GM21825 (cell line): ENCODE results near the gene GOLGA5.
A peak's percentile ranks its signal among the peaks of the same experiment; 100 is the strongest.
"Not testable (repeated sequence)": the region's sequence is repeated elsewhere in the genome, so short reads cannot be mapped to it uniquely, and the experiment has no call there.

ENCODE experiments used
- ATAC-seq: cut with Tn5 transposase; IDR thresholded peaks from one replicate; pipeline ENCODE4 v1.9.1; 2021; ENCODE audit warnings: mild to moderate bottlenecking, moderate library complexity; ENCODE audit not compliant: unreplicated experiment

The GOLGA5 gene

DNA sequence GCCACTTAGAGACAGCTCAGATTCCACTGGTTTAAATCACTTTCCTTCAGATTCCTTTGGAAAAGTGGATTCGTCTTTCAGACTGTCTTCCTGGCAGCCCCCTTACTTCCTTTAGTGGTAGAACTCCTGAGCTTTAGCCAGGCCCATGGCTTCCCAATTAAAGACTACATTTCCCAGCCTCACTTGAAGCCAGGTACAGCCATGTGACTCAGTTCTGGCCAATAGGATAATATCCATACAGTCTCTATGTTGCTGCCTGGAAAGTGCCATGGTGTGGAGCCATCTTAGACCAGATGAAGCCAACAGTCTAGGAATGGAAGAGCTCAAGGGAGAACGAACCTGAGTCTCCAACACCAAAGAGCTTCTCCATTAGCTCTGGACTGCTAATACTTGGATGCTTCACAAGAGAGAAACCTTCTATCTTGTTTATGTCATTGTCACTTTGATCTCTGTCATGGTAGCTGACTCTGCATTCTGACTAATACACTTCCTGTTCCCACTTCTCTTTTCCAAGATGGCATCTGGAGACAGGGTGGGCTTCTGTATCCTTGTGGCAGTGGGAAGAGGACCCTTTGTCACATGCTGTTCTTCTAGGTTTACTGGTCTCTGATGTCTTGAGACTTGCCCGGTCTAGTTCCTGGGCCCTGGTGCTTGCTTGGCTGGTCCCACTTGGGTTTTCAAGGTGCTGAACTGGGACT lies 15.1 kb upstream of the GOLGA5 start:
- not testable (repeated sequence) for ATAC-seq

- no peak for ATAC-seq
Observed at GRCh38 chr14:92780444-92781232, 13.5 kb upstream of the GOLGA5 start.

DNA sequence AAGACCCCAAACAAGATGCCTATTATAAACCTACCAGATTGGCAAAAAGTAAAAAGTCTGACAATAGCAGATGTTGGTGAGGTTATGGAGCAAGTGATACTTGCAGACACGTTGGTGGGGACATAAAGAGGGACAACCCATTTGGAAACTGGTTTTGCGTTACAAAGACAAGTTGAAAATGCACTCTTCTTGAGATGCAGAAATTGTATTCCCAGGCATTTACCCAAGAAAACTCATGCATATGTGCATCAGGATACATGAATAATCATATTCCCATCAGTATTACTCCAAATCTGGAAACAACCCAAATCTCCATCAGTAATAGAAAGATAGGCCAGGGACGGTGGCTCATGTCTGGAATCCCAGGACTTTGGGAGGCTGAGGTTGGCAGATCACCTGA lies 12.8 kb upstream of the GOLGA5 start:
- no peak for ATAC-seq

DNA sequence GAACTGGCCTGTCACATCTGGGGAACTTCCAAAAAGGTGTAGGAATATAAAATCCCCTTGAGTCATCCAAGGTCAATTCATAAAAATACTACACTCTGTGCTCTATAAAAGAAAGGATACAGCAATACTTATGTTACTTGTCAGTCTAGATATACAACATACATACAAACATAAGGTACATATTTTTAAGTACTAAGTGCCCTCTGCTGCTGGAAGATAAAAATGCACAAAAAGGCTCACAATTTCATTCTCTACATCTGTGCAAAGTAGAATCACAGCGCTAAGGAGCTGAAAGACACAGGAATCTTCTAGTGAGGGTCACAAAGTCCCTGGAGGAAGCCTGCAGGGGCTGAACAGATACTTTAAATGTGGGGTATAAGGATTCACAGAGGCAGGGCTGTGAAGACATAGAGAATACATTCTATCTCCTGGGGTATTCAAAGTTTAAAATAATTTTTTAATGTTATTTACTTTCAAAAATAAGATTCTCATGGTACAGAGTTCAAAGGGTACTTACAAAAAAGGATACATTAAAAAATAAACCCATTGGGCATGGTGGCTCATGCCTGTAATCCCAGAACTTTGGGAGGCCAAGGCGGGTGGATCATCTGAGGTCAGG lies 10.2 kb upstream of the GOLGA5 start:
- peak; percentile 48 for ATAC-seq

DNA sequence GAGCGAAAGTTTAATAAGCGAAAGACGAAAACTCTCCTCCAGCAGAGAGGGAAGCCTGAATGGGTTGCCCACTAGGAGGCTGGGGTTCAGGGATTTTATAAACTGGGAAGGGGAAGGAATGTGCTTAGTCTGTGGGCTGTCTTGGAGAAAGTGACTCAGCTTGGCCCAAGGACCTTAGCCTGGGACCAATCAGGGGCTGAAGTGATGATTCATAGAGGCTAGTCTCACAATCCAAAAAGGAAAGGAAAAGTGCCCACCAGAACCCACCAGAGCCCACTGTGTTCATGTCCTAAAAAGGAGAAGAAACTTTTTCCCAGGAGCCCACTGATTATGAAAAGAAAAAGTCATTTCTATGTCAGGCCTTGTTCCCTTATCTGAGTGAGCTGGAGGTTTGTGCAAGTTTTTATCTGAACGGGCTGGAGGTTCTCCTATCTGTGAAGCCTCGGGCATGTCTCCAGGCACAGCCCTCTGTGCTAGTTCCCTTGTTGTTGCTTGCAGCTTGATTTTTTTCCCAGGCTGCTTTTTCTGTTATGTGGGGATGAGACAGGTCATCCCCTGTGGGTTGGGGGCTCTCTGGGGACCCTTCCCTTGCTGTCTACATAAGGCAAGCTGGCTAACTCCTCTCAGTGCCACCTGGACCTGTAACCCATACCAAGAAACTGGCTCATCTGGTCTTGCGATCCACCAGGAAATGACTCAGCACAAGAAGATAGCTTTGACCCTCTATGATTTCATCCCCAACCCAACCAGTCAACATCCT lies 8.3 kb upstream of the GOLGA5 start:
- no peak for ATAC-seq

DNA sequence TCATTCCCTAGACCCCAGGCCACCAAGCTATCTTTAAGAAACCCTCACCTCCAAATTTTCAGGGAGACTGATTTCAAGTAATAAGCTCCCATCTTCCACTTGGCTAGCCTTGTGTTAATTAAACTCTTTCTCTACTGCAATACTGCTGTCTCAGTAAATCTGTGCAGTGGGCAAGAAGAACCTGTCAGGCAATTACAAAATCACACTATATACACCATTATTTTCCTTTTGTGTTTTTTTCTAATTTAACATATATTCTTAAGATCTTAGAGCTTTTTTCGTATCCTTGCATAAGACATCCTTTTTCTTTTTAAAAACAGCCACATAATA lies 7.7 kb upstream of the GOLGA5 start:
- ATAC-seq: no peak

DNA sequence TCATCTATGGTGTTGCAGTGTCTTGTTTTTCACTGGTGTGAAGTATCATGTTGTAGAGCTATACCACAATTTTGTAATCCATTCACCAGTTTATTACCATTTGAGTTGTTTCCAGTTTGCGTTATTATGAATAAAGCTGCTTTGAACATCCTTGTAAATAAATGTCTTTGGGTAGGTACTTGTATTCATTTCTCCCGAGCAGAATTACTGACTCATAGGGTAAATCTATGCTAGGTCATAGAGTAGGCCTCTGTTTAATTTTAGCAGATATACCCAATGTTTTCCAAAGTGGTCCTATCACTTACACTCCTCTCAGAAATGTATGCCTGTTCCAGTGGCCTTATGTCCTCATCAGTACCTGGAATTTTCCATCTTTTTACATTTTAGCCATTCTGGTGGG lies 6.6 kb upstream of the GOLGA5 start:
- ATAC-seq: no peak

GRCh38 chr14:92789457-92790089 lies 4.5 kb upstream of the GOLGA5 start:
- ATAC-seq: no peak

GRCh38 chr14:92792885-92793284 lies 1.2 kb upstream of the GOLGA5 start:
- no peak for ATAC-seq

DNA sequence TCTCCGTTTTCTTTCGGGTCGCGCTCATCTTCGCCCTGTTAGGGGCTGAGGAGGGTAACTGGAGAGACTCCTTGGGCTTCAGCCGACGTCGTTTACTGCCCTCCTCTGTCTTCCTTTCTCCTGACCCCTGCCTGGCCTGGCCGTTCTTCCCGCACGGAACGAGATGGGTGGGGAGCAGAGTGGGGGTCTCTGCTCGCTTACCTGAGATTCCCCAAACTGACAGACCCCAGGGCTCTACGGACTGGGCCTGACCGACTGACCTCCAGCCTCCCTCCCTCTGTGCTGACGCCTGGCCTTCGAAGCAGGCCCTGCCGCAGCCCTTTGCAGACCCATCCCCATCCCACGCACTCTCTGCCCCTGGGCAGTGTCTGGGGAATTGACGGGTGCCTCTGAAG lies 439 bp downstream of the GOLGA5 start:
- no peak for ATAC-seq

DNA sequence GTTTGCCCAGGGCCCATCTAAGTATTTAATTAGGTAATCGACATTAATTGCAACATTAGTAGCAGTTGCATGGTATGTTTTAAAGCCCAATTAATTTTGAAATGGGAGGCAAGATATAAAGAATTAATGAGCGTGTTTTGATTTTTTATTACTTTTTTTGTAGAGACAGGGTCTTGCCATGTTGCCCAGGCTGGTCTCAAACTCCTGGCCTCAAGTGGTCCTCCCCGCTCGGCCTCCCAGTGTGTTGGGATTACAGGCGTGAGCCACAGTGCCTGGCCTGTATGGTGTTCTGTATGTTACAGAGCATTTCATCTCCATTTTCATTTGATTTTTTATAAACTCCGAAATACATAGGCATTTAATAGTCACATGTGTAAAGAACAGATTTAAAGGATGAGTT lies 856 bp downstream of the GOLGA5 start:
- no peak for ATAC-seq

DNA sequence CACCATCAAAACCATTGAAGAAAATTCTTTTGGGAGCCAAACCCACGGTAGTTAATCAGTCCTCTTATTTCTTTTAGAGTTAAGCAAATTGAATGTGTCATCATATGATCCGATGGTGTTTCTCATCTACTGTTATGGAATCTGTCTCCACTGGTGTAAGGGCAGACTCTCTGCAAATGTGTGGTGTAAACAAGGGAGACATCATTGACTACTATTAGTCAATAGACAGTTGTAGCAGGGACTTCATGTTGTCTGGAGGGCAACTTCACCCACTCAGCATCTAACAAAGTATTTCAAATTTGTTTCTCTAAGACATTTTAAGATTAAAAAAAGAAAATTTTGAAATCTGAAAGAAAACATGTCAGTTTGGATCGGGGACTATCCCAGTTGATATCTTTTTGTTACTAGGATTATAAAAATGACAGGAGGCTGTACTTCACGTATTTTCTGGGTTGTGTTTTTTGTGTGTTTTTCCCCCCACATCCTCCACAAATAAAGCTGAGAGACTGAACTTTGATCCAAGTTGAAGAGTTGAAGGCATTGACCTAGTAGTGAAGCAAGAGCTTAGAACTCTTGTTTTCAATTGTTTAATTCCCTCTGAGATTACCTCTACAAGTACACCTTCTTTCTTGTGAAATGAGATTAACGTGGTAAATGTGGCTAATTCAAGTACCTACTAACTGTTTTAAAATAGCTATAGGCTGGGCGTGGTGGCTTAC lies 4.0 kb downstream of the GOLGA5 start:
- no peak for ATAC-seq

- no peak for ATAC-seq
Observed at GRCh38 chr14:92798811-92799210, 4.7 kb downstream of the GOLGA5 start.

DNA sequence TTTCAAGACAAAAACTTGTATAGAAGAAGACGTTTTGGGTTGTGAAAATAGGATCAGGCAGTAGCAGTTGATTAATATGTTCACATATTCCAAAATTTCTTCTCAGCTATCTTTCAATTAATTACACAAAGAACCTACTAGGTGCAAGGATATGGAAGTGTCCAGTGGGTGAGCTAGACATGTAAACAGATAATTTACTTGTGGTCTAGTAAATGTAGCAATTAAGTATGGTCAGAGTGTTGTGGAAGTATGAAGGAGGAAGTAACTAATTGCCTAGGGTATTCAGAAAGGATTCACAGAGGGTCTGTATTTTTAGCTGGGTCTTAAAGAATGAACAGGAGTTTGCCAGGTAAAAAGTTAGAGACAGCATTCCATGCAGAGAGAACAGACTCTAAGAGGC lies 5.9 kb downstream of the GOLGA5 start:
- ATAC-seq: no peak

DNA sequence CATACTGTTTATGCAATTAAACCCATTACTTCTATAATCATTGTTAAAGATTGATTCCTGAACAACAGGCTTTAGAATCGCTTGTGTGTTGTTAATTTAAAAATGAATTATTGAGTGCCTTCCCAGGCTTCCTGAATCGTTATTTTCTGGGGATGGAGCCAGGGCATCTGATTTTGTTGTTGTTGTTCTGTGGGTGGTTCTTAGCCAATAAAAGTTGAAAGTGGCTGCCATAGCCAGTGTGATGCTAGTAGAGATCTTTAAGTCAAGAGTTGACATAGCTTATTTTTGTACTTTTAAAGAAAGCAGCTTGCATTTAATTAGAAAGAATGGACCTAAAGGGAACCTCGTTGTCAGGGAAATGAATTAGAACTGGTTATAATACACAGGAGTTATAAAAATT lies 6.4 kb downstream of the GOLGA5 start:
- no peak for ATAC-seq

DNA sequence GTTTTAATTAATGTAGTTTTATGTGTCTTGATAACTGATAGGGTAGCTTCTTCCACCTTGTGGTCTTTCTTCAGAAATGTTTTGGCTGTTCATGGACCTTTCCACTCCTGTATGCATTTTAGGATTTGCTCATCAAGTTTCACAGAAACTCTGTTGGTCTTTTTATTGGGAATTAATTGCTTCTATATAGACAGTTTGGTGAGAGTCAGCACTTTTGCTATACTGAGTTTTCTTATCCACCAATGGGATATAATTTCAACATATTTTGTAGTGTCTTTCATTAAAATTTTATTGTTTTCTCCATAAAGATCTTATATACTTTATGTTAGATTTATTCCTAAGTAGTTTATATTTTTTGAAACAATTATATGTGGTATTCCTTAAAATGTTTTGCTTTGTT lies 7.8 kb downstream of the GOLGA5 start:
- no peak for ATAC-seq

- no peak for ATAC-seq
Observed at GRCh38 chr14:92802678-92803077, 8.6 kb downstream of the GOLGA5 start.

- no peak for ATAC-seq
Observed at GRCh38 chr14:92813201-92813600, 19.1 kb downstream of the GOLGA5 start.

- no peak for ATAC-seq
Observed at GRCh38 chr14:92819011-92819597, 25.0 kb downstream of the GOLGA5 start.
